Measurements from ENCODE around the gene NSUN6. TPM values are rescaled to one million over a fixed set of nuclear protein-coding genes. Genes with fewer than 3 reads are reported as not detected.

NSUN6 gene
- total RNA-seq, 1 experiment from 2014 or later, result 6.0 TPM

- POLR2A ChIA-PET (ENCODE audit: unreplicated experiment), result no interaction called here
- Histone ChIP-seq H3K79me2 (ENCODE audit: low read length) (no peaks in the 10 kb centered on the region), H3K9ac (ENCODE audit: low read length) (no peak overlapping the region), H4K20me1 (ENCODE audit: low read length) (no peaks in the 10 kb centered on the region), H3K4me3 (ENCODE audit: low read length) (no peak overlapping the region), H3K36me3 (ENCODE audit: low read depth, low read length) (no peaks in the 10 kb centered on the region), H3K4me1 (ENCODE audit: insufficient read depth, low read length) (no peaks in the 10 kb centered on the region), H3K27ac (ENCODE audit: low read length) (no peak overlapping the region), H3K4me2 (ENCODE audit: low read length) (no peak overlapping the region), H2AFZ (ENCODE audit: low read length) (no peak overlapping the region), H3K27me3 (ENCODE audit: low read length) (no peaks in the 10 kb centered on the region), H3F3A (ENCODE audit: low read length, unreplicated experiment) (no peaks in the 10 kb centered on the region), H3K9me3 (ENCODE audit: low read length) (no peaks in the 10 kb centered on the region), H3K9me2 (replicated peaks; ENCODE audit: low read length) (no peaks in the 10 kb centered on the region)
- ATAC-seq (no peak), DNase-seq (no peak)
- CTCF ChIA-PET, result no interaction called here
- TF ChIP-seq CTCF (conservative IDR thresholded peaks at IDR 0.05; ENCODE audit: low read depth, low read length), result no peak
- no peak for TF ChIP-seq EZH2 (IDR thresholded peaks at IDR 0.05; ENCODE audit: low read length, unreplicated experiment)
- TF ChIP-seq EZH2phosphoT487 (IDR thresholded peaks at IDR 0.05; ENCODE audit: borderline replicate concordance, low read length), result no peak
- BruUV-seq (replicated peaks), result no TSS peak
- intact Hi-C loops (cut with micrococcal nuclease), result no loop called here
Observed at GRCh38 chr10:18540195-18540594, 111.2 kb downstream of the NSUN6 start.

GRCh38 chr10:18539335-18539734, 112.1 kb downstream of the NSUN6 start:
- POLR2A ChIA-PET (ENCODE audit: unreplicated experiment), result no interaction called here

GRCh38 chr10:18533896-18534295, 117.5 kb downstream of the NSUN6 start:
- no peaks in the 10 kb centered on the region for H4K20me1 ChIP-seq (ENCODE audit: low read length)
- POLR2A ChIA-PET (ENCODE audit: unreplicated experiment), result no interaction called here
- CTCF ChIA-PET, result no interaction called here
- no TSS peak for BruUV-seq (replicated peaks)
- no peak overlapping the region for H3K4me3 ChIP-seq (ENCODE audit: low read length)
- intact Hi-C loops (cut with micrococcal nuclease), result no loop called here
- H3K27ac ChIP-seq (ENCODE audit: low read length), result no peak overlapping the region
- H3K9ac ChIP-seq (ENCODE audit: low read length), result no peak overlapping the region
- H3K27me3 ChIP-seq (ENCODE audit: low read length), result no peaks in the 10 kb centered on the region
- no peak overlapping the region for H3K4me2 ChIP-seq (ENCODE audit: low read length)
- no peaks in the 10 kb centered on the region for H3K36me3 ChIP-seq (ENCODE audit: low read depth, low read length)
- H3K79me2 ChIP-seq (ENCODE audit: low read length), result no peaks in the 10 kb centered on the region
- ATAC-seq (no peak), DNase-seq (no peak)
- TF ChIP-seq CTCF (conservative IDR thresholded peaks at IDR 0.05; ENCODE audit: low read depth, low read length) (no peak), EZH2phosphoT487 (IDR thresholded peaks at IDR 0.05; ENCODE audit: borderline replicate concordance, low read length) (no peak), EZH2 (IDR thresholded peaks at IDR 0.05; ENCODE audit: low read length, unreplicated experiment) (no peak)
- no peaks in the 10 kb centered on the region for H3K4me1 ChIP-seq (ENCODE audit: insufficient read depth, low read length)
- no peaks in the 10 kb centered on the region for H3K9me3 ChIP-seq (ENCODE audit: low read length)
- H3K9me2 ChIP-seq (replicated peaks; ENCODE audit: low read length), result no peaks in the 10 kb centered on the region
- no peaks in the 10 kb centered on the region for H3F3A ChIP-seq (ENCODE audit: low read length, unreplicated experiment)
- H2AFZ ChIP-seq (ENCODE audit: low read length), result no peak overlapping the region

More at GRCh38 chr10:18539335-18539734, 112.1 kb downstream of the NSUN6 start:
- no peaks in the 10 kb centered on the region for H4K20me1 ChIP-seq (ENCODE audit: low read length)
- H3K36me3 ChIP-seq (ENCODE audit: low read depth, low read length), result no peaks in the 10 kb centered on the region
- no peak overlapping the region for H2AFZ ChIP-seq (ENCODE audit: low read length)
- H3K9me2 ChIP-seq (replicated peaks; ENCODE audit: low read length), result no peaks in the 10 kb centered on the region
- H3K9me3 ChIP-seq (ENCODE audit: low read length), result no peaks in the 10 kb centered on the region
- no peak overlapping the region for H3K9ac ChIP-seq (ENCODE audit: low read length)
- no peaks in the 10 kb centered on the region for H3K27me3 ChIP-seq (ENCODE audit: low read length)
- H3F3A ChIP-seq (ENCODE audit: low read length, unreplicated experiment), result no peaks in the 10 kb centered on the region
- intact Hi-C loops (cut with micrococcal nuclease), result no loop called here
- DNase-seq (no peak), ATAC-seq (no peak)
- TF ChIP-seq EZH2 (IDR thresholded peaks at IDR 0.05; ENCODE audit: low read length, unreplicated experiment) (no peak), EZH2phosphoT487 (IDR thresholded peaks at IDR 0.05; ENCODE audit: borderline replicate concordance, low read length) (no peak), CTCF (conservative IDR thresholded peaks at IDR 0.05; ENCODE audit: low read depth, low read length) (no peak)
- H3K27ac ChIP-seq (ENCODE audit: low read length), result no peak overlapping the region
- H3K4me2 ChIP-seq (ENCODE audit: low read length), result no peak overlapping the region
- CTCF ChIA-PET, result no interaction called here
- H3K79me2 ChIP-seq (ENCODE audit: low read length), result no peaks in the 10 kb centered on the region
- H3K4me3 ChIP-seq (ENCODE audit: low read length), result no peak overlapping the region
- BruUV-seq (replicated peaks), result no TSS peak
- no peaks in the 10 kb centered on the region for H3K4me1 ChIP-seq (ENCODE audit: insufficient read depth, low read length)
